Measurements from ENCODE around the gene PHF24. TPM values are rescaled to one million over a fixed set of nuclear protein-coding genes. Genes with fewer than 3 reads are reported as not detected.
A peak's percentile ranks its signal among the peaks of the same experiment; 100 is the strongest.

The PHF24 gene
- total and polyA plus RNA-seq, 2 of the 4 experiments (the other 2 are of a cell fraction) = 0.02 TPM; not detected in 1

- no CpG with 5 or more reads among the region's 4 CpGs for WGBS, 2 experiments (ENCODE audit: extremely low coverage in 2 of 2, insufficient read length in 1 of 2)
- H3K9me3 ChIP-seq (ENCODE audit: control insufficient read depth, insufficient read depth, low read length) = no peaks in the 10 kb centered on the region
- peaks cover 39% of the 10 kb centered on the region for H3K9me1 ChIP-seq (ENCODE audit: insufficient read depth, low read length)
- peak; percentile 21 for ATAC-seq (ENCODE audit: low read depth)
- H2BK120ac ChIP-seq (ENCODE audit: low read depth, low read length) = no peak overlapping the region; the same call in 1 of the 2 replicates
- no peak overlapping the region for H4K5ac ChIP-seq (ENCODE audit: low read depth, low read length)
- peak overlapping the region; percentile 79 for H2AK5ac ChIP-seq (ENCODE audit: low read depth, low read length)
- H3K4ac ChIP-seq (ENCODE audit: low read depth, low read length) = peak overlapping the region; percentile 8; the same call in 1 of the 2 replicates
- ChIA-PET POLR2A (ENCODE audit: unreplicated experiment) (no interaction called here), CTCF (interaction anchor here (1.0 to 2.6 kb wide), 6 partner anchors 17 to 95 kb away, joined by 3 to 14 read pairs (median 4); no protein-coding TSS in a partner anchor)
- no peak overlapping the region for H2BK20ac ChIP-seq (ENCODE audit: low read depth, low read length)
- peaks cover 13 to 69% of the 10 kb centered on the region in 2 experiments for H3K79me1 ChIP-seq (ENCODE audit: low read depth in 1 of 2, low read length in 2 of 2)
- H3K27ac ChIP-seq (ENCODE audit: insufficient read depth, low read length) = peak overlapping the region; percentile 84
- H3K4me3 ChIP-seq (ENCODE audit: insufficient read depth, low read depth, low read length) = no peak overlapping the region
- no peak overlapping the region for H2AFZ ChIP-seq (replicated peaks; ENCODE audit: low read length, poor library complexity)
- peaks cover 44% of the 10 kb centered on the region for H3K4me1 ChIP-seq (ENCODE audit: control insufficient read depth, insufficient read depth, low read length)
- no peak for TF ChIP-seq POLR2A (IDR thresholded peaks at IDR 0.05; ENCODE audit: low read depth, low read length)
- TF ChIP-seq USF2 (IDR thresholded peaks at IDR 0.05; ENCODE audit: low read depth, low read length) = peak; percentile 78
- no peak for TF ChIP-seq MAZ (IDR thresholded peaks at IDR 0.05; ENCODE audit: borderline replicate concordance, low read depth, low read length)
- TF ChIP-seq, protein P1, sequence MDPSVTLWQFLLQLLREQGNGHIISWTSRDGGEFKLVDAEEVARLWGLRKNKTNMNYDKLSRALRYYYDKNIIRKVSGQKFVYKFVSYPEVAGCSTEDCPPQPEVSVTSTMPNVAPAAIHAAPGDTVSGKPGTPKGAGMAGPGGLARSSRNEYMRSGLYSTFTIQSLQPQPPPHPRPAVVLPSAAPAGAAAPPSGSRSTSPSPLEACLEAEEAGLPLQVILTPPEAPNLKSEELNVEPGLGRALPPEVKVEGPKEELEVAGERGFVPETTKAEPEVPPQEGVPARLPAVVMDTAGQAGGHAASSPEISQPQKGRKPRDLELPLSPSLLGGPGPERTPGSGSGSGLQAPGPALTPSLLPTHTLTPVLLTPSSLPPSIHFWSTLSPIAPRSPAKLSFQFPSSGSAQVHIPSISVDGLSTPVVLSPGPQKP (IDR thresholded peaks at IDR 0.05; ENCODE audit: borderline replicate concordance, low read depth, low read length) = no peak
- TF ChIP-seq RCOR1 (IDR thresholded peaks at IDR 0.05; ENCODE audit: insufficient replicate concordance, low read length) = no peak
- TF ChIP-seq RAD21 (IDR thresholded peaks at IDR 0.05; ENCODE audit: low read length) = peak; percentile 75
- TF ChIP-seq, protein P2, sequence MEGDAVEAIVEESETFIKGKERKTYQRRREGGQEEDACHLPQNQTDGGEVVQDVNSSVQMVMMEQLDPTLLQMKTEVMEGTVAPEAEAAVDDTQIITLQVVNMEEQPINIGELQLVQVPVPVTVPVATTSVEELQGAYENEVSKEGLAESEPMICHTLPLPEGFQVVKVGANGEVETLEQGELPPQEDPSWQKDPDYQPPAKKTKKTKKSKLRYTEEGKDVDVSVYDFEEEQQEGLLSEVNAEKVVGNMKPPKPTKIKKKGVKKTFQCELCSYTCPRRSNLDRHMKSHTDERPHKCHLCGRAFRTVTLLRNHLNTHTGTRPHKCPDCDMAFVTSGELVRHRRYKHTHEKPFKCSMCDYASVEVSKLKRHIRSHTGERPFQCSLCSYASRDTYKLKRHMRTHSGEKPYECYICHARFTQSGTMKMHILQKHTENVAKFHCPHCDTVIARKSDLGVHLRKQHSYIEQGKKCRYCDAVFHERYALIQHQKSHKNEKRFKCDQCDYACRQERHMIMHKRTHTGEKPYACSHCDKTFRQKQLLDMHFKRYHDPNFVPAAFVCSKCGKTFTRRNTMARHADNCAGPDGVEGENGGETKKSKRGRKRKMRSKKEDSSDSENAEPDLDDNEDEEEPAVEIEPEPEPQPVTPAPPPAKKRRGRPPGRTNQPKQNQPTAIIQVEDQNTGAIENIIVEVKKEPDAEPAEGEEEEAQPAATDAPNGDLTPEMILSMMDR (conservative IDR thresholded peaks at IDR 0.05; ENCODE audit: low read depth, low read length) = peak; percentile 67
- TF ChIP-seq FOS (IDR thresholded peaks at IDR 0.05; ENCODE audit: low read depth, low read length) = no peak
- peak; percentile 60 for TF ChIP-seq SMC3 (IDR thresholded peaks at IDR 0.05; ENCODE audit: low read depth, low read length)
- H4K8ac ChIP-seq (ENCODE audit: low read depth in 2 of 2, low read length in 2 of 2) = peak overlapping the region in 1 of 2 experiments; percentile 29; a peak in 2 of 4 replicates
- no TSS peak for BruUV-seq (replicated peaks)
- intact Hi-C loops (cut with micrococcal nuclease) = loop anchor here (1.0 to 2.0 kb wide), 2 partner anchors 76 to 95 kb away; no protein-coding TSS in a partner anchor
- H3K27me3 ChIP-seq (ENCODE audit: control insufficient read depth, insufficient read depth, low read length) = no peaks in the 10 kb centered on the region
- H3K36me3 ChIP-seq (ENCODE audit: control insufficient read depth, insufficient read depth, low read length) = peaks cover 19% of the 10 kb centered on the region
- no peak overlapping the region for H3K14ac ChIP-seq (replicated peaks; ENCODE audit: low read depth, low read length)
- no peaks in the 10 kb centered on the region for H4K20me1 ChIP-seq (ENCODE audit: insufficient read depth, low read length)
- DNase-seq = peak; percentile 49
- no peak overlapping the region for H3K23ac ChIP-seq (ENCODE audit: low read depth, low read length)
- in situ Hi-C loops (cut with MboI; ENCODE audit: low sequenced_read_pairs) = no loop called here
- no peak overlapping the region for H3K9ac ChIP-seq (ENCODE audit: low read depth, low read length)
- H3K18ac ChIP-seq (ENCODE audit: low read depth, low read length) = no peak overlapping the region
- H2BK15ac ChIP-seq (ENCODE audit: low read depth, low read length) = no peak overlapping the region; the same call in 2 of the 3 replicates
- no peak overlapping the region for H3K56ac ChIP-seq (ENCODE audit: extremely low read depth, insufficient read depth, low read length)
- peak overlapping the region; percentile 31 for H2AK9ac ChIP-seq (replicated peaks; ENCODE audit: low read depth, low read length, poor library complexity)
- H4K91ac ChIP-seq (ENCODE audit: insufficient read depth, low read depth, low read length) = no peak overlapping the region
- peak overlapping the region; percentile 60 for H2BK5ac ChIP-seq (ENCODE audit: low read depth, low read length, poor library complexity, severe bottlenecking)
- H3K4me2 ChIP-seq (ENCODE audit: low read depth, low read length) = no peak overlapping the region
- dilution Hi-C loops (cut with HindIII; ENCODE audit: low sequenced_read_pairs, unreplicated experiment) = no loop called here
These were observed 36.3 kb downstream of the PHF24 start for GRCh38 chr9:34994260-34994899.
